Stomach (tissue), 4 donors: Measurements from ENCODE around the gene PCK2.

Source experiments
- CTCF ChIP-seq, 7 experiments: fragments of 450-650 bp in 4 of 7; fragments of 200-600 bp in 3 of 7; sonication (generic) in 3 of 7; IDR thresholded peaks; one replicate each; pipeline ENCODE4 v1.5.1; 2016 to 2019; ENCODE audit warnings: antibody characterized with exemption in 7 of 7, control low read depth in 2 of 7, mild to moderate bottlenecking in 1 of 7
- EP300 ChIP-seq: sonication (generic); formaldehyde crosslinking; IDR thresholded peaks from one replicate; pipeline ENCODE4 v1.6.1; 2017; ENCODE audit warnings: antibody characterized with exemption
- POLR2A ChIP-seq, 4 donors: fragments of 450-650 bp; IDR thresholded peaks; one replicate each; pipeline ENCODE4 v1.6.1; 2016; ENCODE audit warnings: antibody characterized with exemption in 4 of 4, control low read depth in 2 of 4, mild to moderate bottlenecking in 1 of 4, moderate library complexity in 1 of 4
- POLR2AphosphoS5 ChIP-seq, 3 donors: sonication (generic); formaldehyde crosslinking; IDR thresholded peaks; one replicate each; pipeline ENCODE4 v1.6.1; 2016; ENCODE audit warnings: antibody characterized with exemption in 3 of 3

GRCh38 chr14:24063263-24063836 is 30.8 kb upstream of the PCK2 start:
- TF ChIP-seq CTCF (IDR thresholded peaks at IDR 0.05) (no peak), POLR2A (IDR thresholded peaks at IDR 0.05) (no peak), POLR2AphosphoS5 (IDR thresholded peaks at IDR 0.05) (no peak), EP300 (no peak)
